ENCODE measurements around the gene VPS52.
"Not testable (repeated sequence)": the region's sequence is repeated elsewhere in the genome, so short reads cannot be mapped to it uniquely, and the experiment has no call there.

The VPS52 gene

GRCh38 chr6:33279971-33280511 lies 8.4 kb upstream of the VPS52 start:
- DNase-seq: no peak

GRCh38 chr6:33279257-33279695 lies 7.6 kb upstream of the VPS52 start:
- no peak for DNase-seq

DNA sequence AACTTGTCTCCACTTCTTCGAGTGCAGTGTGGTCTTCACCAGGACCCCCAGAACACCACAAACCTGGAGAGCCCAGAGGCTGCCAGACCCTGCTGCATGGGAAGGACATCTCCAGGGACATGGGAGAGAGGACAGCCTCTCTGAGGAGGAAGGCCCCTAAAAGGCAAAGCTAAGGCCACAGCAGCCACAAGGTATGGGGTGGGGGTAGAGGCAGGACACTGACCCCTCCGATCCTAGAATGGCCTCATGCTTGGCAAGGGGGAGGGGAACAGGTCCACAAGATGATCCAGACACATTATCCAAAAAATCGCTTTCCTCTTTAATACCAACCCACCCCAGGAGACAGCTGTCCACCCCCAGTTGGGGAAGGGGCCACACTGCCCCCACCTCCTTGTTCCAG lies 7.1 kb upstream of the VPS52 start:
- DNase-seq: no peak

DNA sequence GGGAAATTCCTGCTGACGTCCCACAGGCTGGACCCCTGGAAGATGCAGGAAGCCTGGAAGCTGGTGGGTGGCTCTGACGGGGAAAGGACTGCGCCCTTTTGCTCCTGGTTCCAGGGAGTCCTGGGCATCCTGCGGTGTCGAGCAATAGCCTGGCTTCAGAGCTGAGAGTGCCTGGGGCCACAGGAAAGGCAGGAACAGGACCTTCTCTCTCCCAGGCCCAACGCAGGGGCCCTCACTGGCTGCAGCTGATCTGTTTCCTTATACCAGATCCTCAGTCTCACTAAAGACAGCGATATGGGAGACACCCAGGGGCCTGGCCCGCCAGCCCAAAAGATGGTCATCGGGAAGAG lies 6.7 kb upstream of the VPS52 start:
- DNase-seq: no peak

GRCh38 chr6:33277663-33278391 lies 6.2 kb upstream of the VPS52 start:
- no peak for DNase-seq

DNA sequence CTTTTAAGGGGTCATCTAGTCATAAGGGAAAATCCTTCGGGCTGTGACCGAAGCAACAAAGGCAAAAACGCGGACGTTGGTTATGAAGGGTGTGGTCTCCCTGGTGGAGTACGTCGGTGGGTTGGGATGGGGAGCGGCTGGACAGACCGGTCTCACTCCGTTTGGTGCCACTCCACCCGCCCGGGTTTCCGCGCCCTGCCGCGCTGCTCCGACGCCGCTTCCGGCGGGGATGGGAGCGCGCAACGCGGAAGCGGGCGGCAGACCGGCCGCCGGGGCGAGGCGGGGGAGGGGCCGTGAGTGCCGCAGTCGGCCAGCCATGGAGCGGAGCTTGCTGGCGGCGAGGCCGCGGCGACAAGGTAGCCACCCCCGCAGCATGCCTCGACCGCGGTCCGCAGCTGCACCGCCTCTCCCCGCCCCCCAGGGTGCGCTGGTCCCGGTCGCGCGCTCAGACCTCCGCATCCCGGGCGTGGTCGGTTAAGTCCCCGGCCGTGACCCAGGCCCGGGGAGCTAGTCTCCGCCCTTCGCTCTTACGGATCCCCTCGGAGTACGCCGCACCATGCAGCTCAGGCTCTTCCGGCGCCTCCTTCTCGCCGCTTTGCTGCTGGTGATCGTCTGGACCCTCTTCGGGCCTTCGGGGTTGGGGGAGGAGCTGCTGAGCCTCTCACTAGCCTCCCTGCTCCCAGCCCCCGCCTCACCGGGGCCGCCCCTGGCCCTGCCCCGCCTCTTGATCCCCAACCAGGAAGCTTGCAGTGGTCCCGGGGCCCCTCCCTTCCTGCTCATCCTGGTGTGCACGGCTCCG lies 5.4 kb upstream of the VPS52 start, which contains the start of gene B3GALT4:
TSS of gene B3GALT4 (plus strand) at position 260 of the 799 bp plus-strand sequence. CDS start at position 557, 297 bp downstream.
- peak; percentile 58 for DNase-seq

- DNase-seq: no peak
These were observed 4.8 kb upstream of the VPS52 start for GRCh38 chr6:33276581-33276863.

DNA sequence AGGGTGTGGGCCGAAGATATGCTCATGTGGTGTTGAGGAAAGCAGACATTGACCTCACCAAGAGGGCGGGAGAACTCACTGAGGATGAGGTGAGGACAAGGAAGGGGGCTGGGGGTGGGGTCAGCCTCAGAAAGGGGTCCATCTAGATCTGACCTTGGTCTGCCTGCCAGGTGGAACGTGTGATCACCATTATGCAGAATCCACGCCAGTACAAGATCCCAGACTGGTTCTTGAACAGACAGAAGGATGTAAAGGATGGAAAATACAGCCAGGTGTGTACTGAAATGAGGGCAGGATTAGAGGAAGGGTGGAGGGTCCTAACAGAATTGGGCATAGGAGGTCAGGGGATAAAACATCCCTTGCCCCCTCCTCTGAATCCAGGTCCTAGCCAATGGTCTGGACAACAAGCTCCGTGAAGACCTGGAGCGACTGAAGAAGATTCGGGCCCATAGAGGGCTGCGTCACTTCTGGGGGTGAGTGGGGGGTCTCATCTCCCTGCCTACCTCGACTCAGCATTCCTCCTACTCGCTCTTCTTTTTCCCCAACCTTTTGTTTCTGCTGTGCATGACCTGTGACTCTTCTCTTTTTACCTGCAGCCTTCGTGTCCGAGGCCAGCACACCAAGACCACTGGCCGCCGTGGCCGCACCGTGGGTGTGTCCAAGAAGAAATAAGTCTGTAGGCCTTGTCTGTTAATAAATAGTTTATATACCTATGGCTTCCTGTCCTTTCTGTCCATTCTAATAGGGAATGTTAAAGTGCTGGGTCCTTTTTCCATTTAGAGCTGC lies 4.3 kb upstream of the VPS52 start:
- not testable (repeated sequence) for DNase-seq

GRCh38 chr6:33273924-33274902 lies 2.5 kb upstream of the VPS52 start:
- DNase-seq: no peak

- DNase-seq: no peak
These were observed 1.6 kb upstream of the VPS52 start for GRCh38 chr6:33273129-33273923.

DNA sequence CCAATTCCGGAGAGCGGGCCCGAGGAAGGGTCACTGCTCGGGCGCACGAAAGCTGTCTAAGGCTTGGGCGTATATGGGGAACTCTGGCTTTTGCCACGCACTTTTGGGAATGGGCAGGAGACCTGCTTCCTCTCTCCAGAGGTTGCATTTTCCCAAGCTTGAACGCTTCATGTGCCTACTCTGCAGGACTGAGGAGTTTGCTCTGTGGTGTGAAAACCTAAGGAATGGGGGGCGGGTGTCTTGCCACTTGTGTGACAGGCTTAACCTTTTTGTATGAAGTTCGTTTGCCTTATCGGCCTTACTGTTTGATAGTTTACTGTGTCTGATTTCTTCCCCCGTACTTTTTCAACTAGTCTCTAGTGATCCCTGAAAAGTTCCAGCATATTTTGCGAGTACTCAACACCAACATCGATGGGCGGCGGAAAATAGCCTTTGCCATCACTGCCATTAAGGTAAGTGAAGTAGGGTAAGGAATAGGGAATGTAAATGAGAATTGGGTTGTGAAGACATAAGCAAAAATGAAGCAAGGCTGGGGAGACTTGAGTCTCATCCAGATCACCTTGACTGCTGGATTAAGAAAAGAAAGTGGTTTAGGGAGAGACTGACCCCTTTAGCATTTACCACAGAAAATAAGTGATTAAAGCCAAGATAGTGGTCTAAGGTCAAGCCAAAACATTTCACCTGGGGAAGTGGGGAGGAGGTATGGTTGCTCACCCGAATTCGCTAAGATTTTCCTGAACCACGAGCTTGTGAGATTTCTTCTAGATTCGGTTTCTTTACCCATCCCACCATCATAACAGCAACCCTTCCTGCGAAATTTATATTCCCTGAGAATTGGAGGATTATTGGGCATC lies 826 bp upstream of the VPS52 start:
- DNase-seq: no peak

- DNase-seq: no peak
These were observed 584 bp downstream of the VPS52 start for GRCh38 chr6:33271117-33271467.

DNA sequence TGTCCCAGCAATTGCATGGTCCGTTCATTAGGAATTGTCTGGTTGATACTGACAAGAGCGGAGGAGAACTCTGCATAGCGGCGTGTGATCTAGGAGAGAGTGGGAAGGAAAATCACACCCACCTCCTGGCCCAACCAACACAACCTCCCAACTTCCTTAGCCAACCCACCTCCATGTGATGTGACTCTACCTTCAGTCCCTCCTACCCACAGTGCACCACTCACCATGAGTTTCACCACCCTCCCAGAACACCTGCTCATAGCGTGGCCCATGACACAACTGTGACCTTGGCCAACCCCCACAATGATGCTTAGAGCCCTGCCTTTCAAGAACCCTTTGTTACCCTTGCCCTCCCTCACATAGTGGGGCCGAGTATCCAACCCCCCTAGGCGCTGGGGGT lies 7.7 kb downstream of the VPS52 start:
- no peak for DNase-seq

- not testable (repeated sequence) for DNase-seq
These were observed 9.2 kb downstream of the VPS52 start for GRCh38 chr6:33262490-33262889.

DNA sequence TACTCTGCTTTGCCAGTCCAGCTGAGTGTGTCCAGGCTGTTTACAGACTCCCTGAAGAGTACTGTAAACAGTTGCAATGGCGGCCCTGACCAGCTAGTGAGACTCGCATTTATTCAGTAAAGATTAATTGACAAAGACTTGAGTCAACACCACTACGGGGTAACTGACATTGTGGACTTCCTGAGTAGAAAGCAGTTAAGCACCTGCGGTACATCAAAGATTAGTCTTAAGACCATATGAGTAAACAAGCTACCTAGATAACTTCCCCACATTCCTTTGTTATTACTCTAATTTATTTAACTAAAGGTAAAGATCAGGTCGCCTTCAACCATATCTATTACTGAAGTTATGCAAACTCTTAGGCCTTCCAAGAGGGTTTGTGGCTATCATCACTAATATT lies 12.6 kb downstream of the VPS52 start:
- no peak for DNase-seq

- DNase-seq: no peak
These were observed 17.1 kb downstream of the VPS52 start for GRCh38 chr6:33254591-33254990.

DNA sequence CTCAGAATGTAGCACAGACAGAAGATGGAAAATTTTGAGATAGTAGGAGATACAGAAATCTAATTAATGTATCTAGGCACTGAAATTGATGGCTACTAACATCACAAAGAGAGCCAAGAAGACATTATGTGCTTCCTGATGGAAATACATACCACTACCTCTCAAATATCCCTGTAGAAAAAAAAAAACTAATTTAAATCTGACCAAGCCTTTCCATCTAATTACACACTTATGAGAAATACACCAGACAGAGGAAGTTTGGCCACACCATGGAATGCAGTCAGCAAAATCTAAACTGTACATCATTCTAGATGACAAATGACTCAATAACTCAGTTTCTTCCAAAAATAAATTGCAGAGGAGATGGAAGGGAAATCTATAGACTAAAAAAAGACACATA lies 18.9 kb downstream of the VPS52 start:
- no peak for DNase-seq

GRCh38 chr6:33251395-33252012 lies 20.2 kb downstream of the VPS52 start:
- DNase-seq: no peak

DNA sequence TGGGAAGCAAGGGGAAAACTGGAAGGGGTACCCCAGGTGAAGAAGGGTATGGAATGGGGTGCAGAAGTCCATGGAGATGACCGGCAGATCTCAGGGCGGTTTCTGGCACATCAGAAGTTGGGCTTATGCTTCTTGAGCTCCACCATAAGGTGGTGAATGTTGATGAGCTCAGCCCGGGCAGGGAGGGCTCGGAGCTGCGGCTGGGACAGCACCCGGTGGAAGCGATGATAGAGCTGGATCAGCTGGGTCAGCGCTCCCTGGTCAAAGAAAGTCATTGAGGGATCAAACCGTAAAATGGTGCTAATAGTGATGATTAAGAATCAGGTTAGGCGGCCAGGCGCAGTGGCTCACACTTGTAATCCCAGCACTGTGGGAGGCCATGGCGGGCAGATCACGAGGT lies 20.9 kb downstream of the VPS52 start:
- no peak for DNase-seq

All from activated CD4-positive, alpha-beta T cell treated with anti-CD3 and anti-CD28 coated beads, Interleukin-2, amount 50 U/mL, for 1 hour (primary cell).